ENCODE data around the gene SUPT3H. TPM values are rescaled to one million over a fixed set of nuclear protein-coding genes. Genes with fewer than 3 reads are reported as not detected.

SUPT3H gene
- total RNA-seq, 1 experiment from 2014 or later = 10.3 TPM

- Mint-ChIP-seq H3K36me3 (ENCODE audit: insufficient read depth, unreplicated experiment) (no peaks in the 10 kb centered on the region), H3K4me3 (ENCODE audit: low read depth, unreplicated experiment) (no peak overlapping the region), H3K4me1 (ENCODE audit: low read depth, unreplicated experiment) (no peaks in the 10 kb centered on the region), H3K27ac (ENCODE audit: unreplicated experiment) (no peak overlapping the region), H3K9me3 (ENCODE audit: low read depth, unreplicated experiment) (no peaks in the 10 kb centered on the region), H3K27me3 (ENCODE audit: unreplicated experiment) (no peaks in the 10 kb centered on the region)
- CTCF ChIA-PET = no interaction called here
- intact Hi-C loops (cut with micrococcal nuclease; ENCODE audit: unreplicated experiment) = no loop called here
- no peak for DNase-seq
- TF ChIP-seq, protein P1, sequence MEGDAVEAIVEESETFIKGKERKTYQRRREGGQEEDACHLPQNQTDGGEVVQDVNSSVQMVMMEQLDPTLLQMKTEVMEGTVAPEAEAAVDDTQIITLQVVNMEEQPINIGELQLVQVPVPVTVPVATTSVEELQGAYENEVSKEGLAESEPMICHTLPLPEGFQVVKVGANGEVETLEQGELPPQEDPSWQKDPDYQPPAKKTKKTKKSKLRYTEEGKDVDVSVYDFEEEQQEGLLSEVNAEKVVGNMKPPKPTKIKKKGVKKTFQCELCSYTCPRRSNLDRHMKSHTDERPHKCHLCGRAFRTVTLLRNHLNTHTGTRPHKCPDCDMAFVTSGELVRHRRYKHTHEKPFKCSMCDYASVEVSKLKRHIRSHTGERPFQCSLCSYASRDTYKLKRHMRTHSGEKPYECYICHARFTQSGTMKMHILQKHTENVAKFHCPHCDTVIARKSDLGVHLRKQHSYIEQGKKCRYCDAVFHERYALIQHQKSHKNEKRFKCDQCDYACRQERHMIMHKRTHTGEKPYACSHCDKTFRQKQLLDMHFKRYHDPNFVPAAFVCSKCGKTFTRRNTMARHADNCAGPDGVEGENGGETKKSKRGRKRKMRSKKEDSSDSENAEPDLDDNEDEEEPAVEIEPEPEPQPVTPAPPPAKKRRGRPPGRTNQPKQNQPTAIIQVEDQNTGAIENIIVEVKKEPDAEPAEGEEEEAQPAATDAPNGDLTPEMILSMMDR (IDR thresholded peaks at IDR 0.05; ENCODE audit: unreplicated experiment) = no peak
- BruUV-seq (replicated peaks) = no TSS peak
Observed at GRCh38 chr6:45351667-45352066, 26.1 kb downstream of the SUPT3H start.

DNA sequence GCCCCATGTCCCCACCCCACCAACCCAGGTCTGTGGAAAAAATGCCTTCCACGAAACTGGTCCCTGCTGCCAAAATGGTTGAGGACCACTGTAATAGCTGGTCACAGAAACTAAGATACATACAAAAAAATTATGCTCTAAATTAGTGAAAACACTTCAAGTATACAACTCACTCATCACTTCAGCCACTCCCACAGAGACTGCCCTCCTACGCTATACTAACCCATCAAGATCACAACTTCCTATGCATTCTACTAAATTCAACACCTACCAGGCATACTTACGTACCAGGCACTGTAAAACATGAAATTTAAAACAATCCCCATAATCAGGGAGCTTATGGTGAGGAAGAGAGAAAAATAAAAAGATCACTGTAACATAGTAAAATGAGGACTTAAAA is 26.7 kb downstream of the SUPT3H start:
- Mint-ChIP-seq H3K27me3 (ENCODE audit: unreplicated experiment) (no peaks in the 10 kb centered on the region), H3K4me1 (ENCODE audit: low read depth, unreplicated experiment) (no peaks in the 10 kb centered on the region), H3K36me3 (ENCODE audit: insufficient read depth, unreplicated experiment) (no peaks in the 10 kb centered on the region), H3K9me3 (ENCODE audit: low read depth, unreplicated experiment) (no peaks in the 10 kb centered on the region), H3K27ac (ENCODE audit: unreplicated experiment) (no peak overlapping the region), H3K4me3 (ENCODE audit: low read depth, unreplicated experiment) (no peak overlapping the region)
- TF ChIP-seq, protein P1 (IDR thresholded peaks at IDR 0.05; ENCODE audit: unreplicated experiment) = no peak
- no peak for DNase-seq
- BruUV-seq (replicated peaks) = no TSS peak
- CTCF ChIA-PET = no interaction called here
- intact Hi-C loops (cut with micrococcal nuclease; ENCODE audit: unreplicated experiment) = no loop called here

DNA sequence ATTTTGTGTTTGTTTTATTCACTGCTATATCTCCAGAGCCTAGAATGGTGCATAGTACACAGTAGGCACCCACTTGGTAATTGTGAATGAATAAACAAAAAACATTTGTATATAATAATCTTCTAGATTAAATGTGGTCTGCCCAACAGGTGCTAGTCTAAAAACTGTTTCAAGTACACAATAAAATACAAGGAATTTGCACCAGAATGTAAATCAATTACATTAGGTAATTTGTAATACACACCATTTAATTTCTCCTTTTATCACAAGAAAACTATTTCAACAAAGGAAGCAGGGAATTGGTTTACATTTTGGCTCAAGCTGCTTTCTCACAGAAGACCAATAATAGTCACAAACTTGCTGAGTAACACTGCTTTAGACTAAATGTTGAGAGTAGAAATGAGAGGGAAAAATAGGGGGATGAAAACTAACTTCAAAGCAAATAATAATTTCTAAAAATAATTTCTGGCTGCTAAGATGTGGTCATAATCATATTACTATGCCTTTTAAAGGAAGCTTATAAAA is 27.5 kb downstream of the SUPT3H start:
- BruUV-seq (replicated peaks) = no TSS peak
- no peak overlapping the region for H3K4me3 Mint-ChIP-seq (ENCODE audit: low read depth, unreplicated experiment)
- H3K36me3 Mint-ChIP-seq (ENCODE audit: insufficient read depth, unreplicated experiment) = no peaks in the 10 kb centered on the region
- H3K4me1 Mint-ChIP-seq (ENCODE audit: low read depth, unreplicated experiment) = no peaks in the 10 kb centered on the region
- CTCF ChIA-PET = no interaction called here
- H3K27me3 Mint-ChIP-seq (ENCODE audit: unreplicated experiment) = no peaks in the 10 kb centered on the region
- intact Hi-C loops (cut with micrococcal nuclease; ENCODE audit: unreplicated experiment) = no loop called here
- TF ChIP-seq, protein P1 (IDR thresholded peaks at IDR 0.05; ENCODE audit: unreplicated experiment) = no peak
- H3K9me3 Mint-ChIP-seq (ENCODE audit: low read depth, unreplicated experiment) = no peaks in the 10 kb centered on the region
- DNase-seq = no peak
- no peak overlapping the region for H3K27ac Mint-ChIP-seq (ENCODE audit: unreplicated experiment)

DNA sequence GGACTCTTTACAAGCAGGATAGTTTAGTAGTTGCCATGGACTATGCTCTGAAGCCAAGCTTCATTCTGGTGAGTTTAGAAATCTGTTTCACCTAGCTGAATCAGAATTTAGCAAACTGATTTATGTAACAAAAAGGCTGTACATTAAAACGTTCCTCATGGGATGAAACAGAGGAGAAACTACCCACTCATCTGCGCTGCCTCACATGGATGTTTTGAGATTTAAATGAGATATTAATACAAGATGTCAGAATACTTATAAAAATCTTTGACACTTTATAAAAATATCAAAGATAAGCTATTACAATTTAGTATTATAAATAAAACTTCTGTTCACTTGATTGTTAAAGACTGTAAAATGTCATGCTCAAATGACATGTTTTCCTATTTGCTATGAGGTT is 32.8 kb downstream of the SUPT3H start:
- no peak overlapping the region for H3K27ac Mint-ChIP-seq (ENCODE audit: unreplicated experiment)
- CTCF ChIA-PET = no interaction called here

More for the DNA sequence above, 32.8 kb downstream of the SUPT3H start:
- H3K27me3 Mint-ChIP-seq (ENCODE audit: unreplicated experiment) = no peaks in the 10 kb centered on the region
- no peaks in the 10 kb centered on the region for H3K4me1 Mint-ChIP-seq (ENCODE audit: low read depth, unreplicated experiment)
- intact Hi-C loops (cut with micrococcal nuclease; ENCODE audit: unreplicated experiment) = no loop called here
- DNase-seq = no peak
- H3K36me3 Mint-ChIP-seq (ENCODE audit: insufficient read depth, unreplicated experiment) = no peaks in the 10 kb centered on the region
- no TSS peak for BruUV-seq (replicated peaks)
- H3K9me3 Mint-ChIP-seq (ENCODE audit: low read depth, unreplicated experiment) = no peaks in the 10 kb centered on the region
- TF ChIP-seq, protein P1 (IDR thresholded peaks at IDR 0.05; ENCODE audit: unreplicated experiment) = no peak
- no peak overlapping the region for H3K4me3 Mint-ChIP-seq (ENCODE audit: low read depth, unreplicated experiment)

Data from Calu3 (cell line).